Testis (tissue), 2 donors: ENCODE data around the gene ZDHHC7.

ENCODE experiments used
- CTCF ChIP-seq, 3 experiments: fragments of 450-650 bp in 2 of 3; fragments of 200-600 bp in 1 of 3; sonication (generic) in 1 of 3; IDR thresholded peaks; one replicate each; pipeline ENCODE4 v1.5.1; 2016 to 2019; ENCODE audit warnings: antibody characterized with exemption in 3 of 3, mild to moderate bottlenecking in 2 of 3, moderate library complexity in 1 of 3
- POLR2A ChIP-seq: fragments of 450-650 bp; IDR thresholded peaks from one replicate; pipeline ENCODE4 v1.6.1; 2017; ENCODE audit warnings: antibody characterized with exemption, mild to moderate bottlenecking, moderate library complexity

DNA sequence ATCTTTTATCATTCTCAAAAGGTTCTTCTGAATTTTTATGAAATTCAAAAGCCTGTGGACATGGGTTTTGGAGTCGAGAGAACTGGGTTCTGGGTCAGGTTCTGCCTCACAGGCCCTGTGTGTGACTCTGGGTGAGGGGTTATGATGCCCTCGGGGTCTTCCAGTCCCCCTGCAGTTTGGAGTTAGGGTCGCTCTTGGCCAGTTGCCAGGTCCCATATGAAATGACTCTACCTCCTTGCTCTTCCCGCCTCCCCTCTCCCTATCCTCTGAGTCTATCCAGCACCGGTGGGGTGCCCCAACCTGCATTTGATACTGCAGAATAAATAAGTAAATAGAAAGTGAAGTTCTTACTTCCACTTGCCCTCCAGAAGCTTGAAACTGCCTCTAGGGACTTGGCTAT, 54.1 kb downstream of the ZDHHC7 start:
- TF ChIP-seq CTCF (IDR thresholded peaks at IDR 0.05) (no peak), POLR2A (no peak)
